GM23338 (cell line): ENCODE results near the gene CRADD. TPM values are rescaled to one million over a fixed set of nuclear protein-coding genes. Genes with fewer than 3 reads are reported as not detected.

ENCODE experiments used
- ATAC-seq: fragments of 200-7000 bp; cut with Tn5 transposase; 3 replicates; pipeline ENCODE4 v1.9.1; 2020
- DNase-seq: peaks from one replicate; pipeline ENCODE4 v3.0.0-alpha.2; 2015; ENCODE audit warnings: low spot score
- H2AFZ ChIP-seq: fragments of 200-600 bp; sonication (generic); 2 replicates; pipeline ENCODE4 v1.8.0; 2016; ENCODE audit warnings: antibody characterized with exemption, mild to moderate bottlenecking, moderate library complexity
- H3F3A ChIP-seq: fragments of 200-600 bp; sonication (generic); replicated peaks from 2 replicates; pipeline ENCODE4 v1.8.0; 2017; ENCODE audit warnings: antibody characterized with exemption, mixed run types, low read depth
- H3K27ac ChIP-seq: fragments of 200-600 bp; sonication (generic); 2 replicates; pipeline ENCODE4 v1.6.1; 2016; ENCODE audit warnings: low read depth
- H3K27me3 ChIP-seq: fragments of 200-600 bp; sonication (generic); 2 replicates; pipeline ENCODE4 v1.8.0; 2016; ENCODE audit warnings: mild to moderate bottlenecking, mixed run types, moderate library complexity; ENCODE audit not compliant: insufficient read depth
- H3K36me3 ChIP-seq: fragments of 200-600 bp; sonication (generic); 2 replicates; pipeline ENCODE4 v1.8.0; 2016; ENCODE audit warnings: mild to moderate bottlenecking; ENCODE audit not compliant: insufficient read depth
- H3K4me1 ChIP-seq: fragments of 200-600 bp; sonication (generic); 2 replicates; pipeline ENCODE4 v1.8.0; 2016; ENCODE audit warnings: mild to moderate bottlenecking, moderate library complexity; ENCODE audit not compliant: insufficient read depth
- H3K4me2 ChIP-seq: fragments of 200-600 bp; sonication (generic); 2 replicates; pipeline ENCODE4 v1.7.1; 2017; ENCODE audit warnings: mixed run types
- H3K4me3 ChIP-seq: fragments of 200-600 bp; sonication (generic); 2 replicates; pipeline ENCODE4 v1.6.1; 2016; ENCODE audit warnings: mixed run types
- H3K79me2 ChIP-seq: fragments of 200-600 bp; sonication (generic); replicated peaks from 2 replicates; pipeline ENCODE4 v1.8.0; 2017; ENCODE audit warnings: mild to moderate bottlenecking; ENCODE audit not compliant: insufficient read depth
- H3K9me2 ChIP-seq: fragments of 200-600 bp; sonication (generic); 2 replicates; pipeline ENCODE4 v1.8.0; 2017; ENCODE audit not compliant: insufficient read depth
- H4K20me1 ChIP-seq: fragments of 200-600 bp; sonication (generic); replicated peaks from 2 replicates; pipeline ENCODE4 v1.8.0; 2017; ENCODE audit warnings: mild to moderate bottlenecking; ENCODE audit not compliant: insufficient read depth
- H3K27ac Mint-ChIP-seq: 2 replicates; pipeline ENCODE4 v1.8.0; 2020; ENCODE audit warnings: inconsistent platforms, mild to moderate bottlenecking, moderate library complexity, mixed read lengths
- H3K27me3 Mint-ChIP-seq: 3 replicates; pipeline ENCODE4 v1.8.0; 2022; ENCODE audit warnings: low read depth, mild to moderate bottlenecking, moderate library complexity, mixed read lengths, inconsistent platforms; ENCODE audit not compliant: insufficient read depth, poor library complexity
- H3K36me3 Mint-ChIP-seq: 3 replicates; pipeline ENCODE4 v1.8.0; 2021; ENCODE audit warnings: low read depth, mild to moderate bottlenecking, inconsistent platforms, moderate library complexity, mixed read lengths
- H3K4me1 Mint-ChIP-seq: 3 replicates; pipeline ENCODE4 v1.8.0; 2020; ENCODE audit warnings: mild to moderate bottlenecking, inconsistent platforms, mixed read lengths
- H3K4me3 Mint-ChIP-seq: 3 replicates; pipeline ENCODE4 v1.8.0; 2021; ENCODE audit warnings: moderate library complexity, mild to moderate bottlenecking, inconsistent platforms, mixed read lengths
- H3K9me3 Mint-ChIP-seq: 3 replicates; pipeline ENCODE4 v1.8.0; 2020; ENCODE audit warnings: moderate library complexity, mild to moderate bottlenecking, inconsistent platforms, mixed read lengths
- CREB1 ChIP-seq: fragments of 250-450 bp; sonication (Bioruptor Pico); IDR thresholded peaks from 2 replicates; pipeline ENCODE4 v1.5.0; 2020; ENCODE audit warnings: low read depth, mild to moderate bottlenecking, moderate library complexity
- CTCF ChIP-seq, 2 experiments: fragments of 200-600 bp in 1 of 2; sonication (generic) in 1 of 2; conservative IDR thresholded peaks; 2 replicates each; pipeline versions ENCODE4 v1.5.1 to v1.6.1; 2016 to 2017; ENCODE audit warnings: antibody characterized with exemption in 2 of 2, low read depth in 2 of 2, mild to moderate bottlenecking in 2 of 2, moderate library complexity in 1 of 2
- ETS1 ChIP-seq: IDR thresholded peaks from 2 replicates; pipeline ENCODE4 v1.6.1; 2016; ENCODE audit warnings: antibody characterized with exemption
- JUNB ChIP-seq: IDR thresholded peaks from one replicate; pipeline ENCODE4 v1.6.1; 2016; ENCODE audit warnings: antibody characterized with exemption; ENCODE audit not compliant: unreplicated experiment
- NANOG ChIP-seq: IDR thresholded peaks from 2 replicates; pipeline ENCODE4 v1.6.1; 2016; ENCODE audit warnings: antibody characterized with exemption, borderline replicate concordance
- POLR2AphosphoS5 ChIP-seq: IDR thresholded peaks from 2 replicates; pipeline ENCODE4 v1.6.1; 2016; ENCODE audit warnings: antibody characterized with exemption, low read depth
- REST ChIP-seq: IDR thresholded peaks from one replicate; pipeline ENCODE4 v1.6.1; 2018; ENCODE audit warnings: antibody characterized with exemption; ENCODE audit not compliant: unreplicated experiment
- STAT1 ChIP-seq: IDR thresholded peaks from one replicate; pipeline ENCODE4 v1.6.1; 2016; ENCODE audit warnings: antibody characterized with exemption; ENCODE audit not compliant: unreplicated experiment
- ZNF114 ChIP-seq: fragments of 250-450 bp; sonication (Bioruptor Pico); IDR thresholded peaks from 2 replicates; pipeline ENCODE4 v1.5.0; 2020; ENCODE audit warnings: mild to moderate bottlenecking, moderate library complexity
- ZNF331 ChIP-seq: fragments of 250-450 bp; sonication (Bioruptor Pico); IDR thresholded peaks from 2 replicates; pipeline ENCODE4 v1.5.0; 2020; ENCODE audit warnings: low read depth, mild to moderate bottlenecking, moderate library complexity
- ZNF462 ChIP-seq: fragments of 250-450 bp; sonication (Bioruptor Pico); IDR thresholded peaks from 2 replicates; pipeline ENCODE4 v1.5.0; 2020; ENCODE audit warnings: mild to moderate bottlenecking, moderate library complexity
- polyA plus RNA-seq: library from polyadenylated mRNA; unstranded; fragments of >200 nt; fragmentation: Nextera tagmentation; extraction: Ambion mirVana; gene quantifications from 2 replicates; pipeline ENCODE4 v1.2.1, GENCODE V29; 2016
- total RNA-seq: library from RNA; depleted of rRNA; stranded (reverse); fragments of >200 nt; shearing (Covaris generic); gene quantifications from 2 replicates; pipeline ENCODE4 v1.2.3, GENCODE V29; 2014

CRADD gene
- total and polyA plus RNA-seq, 2 experiments from 2014 or later: 6.3 to 27.9 TPM

- TF ChIP-seq CTCF (conservative IDR thresholded peaks at IDR 0.05; ENCODE audit: low read depth in 2 of 2) (no peak), JUNB (no peak)
These were observed 101.1 kb downstream of the CRADD start (continued) for GRCh38 chr12:93778306-93778705.

- H3K9me3 Mint-ChIP-seq: no peaks in the 10 kb centered on the region
- H3K4me3 Mint-ChIP-seq: no peak overlapping the region
- no peaks in the 10 kb centered on the region for H3K36me3 Mint-ChIP-seq
- Histone ChIP-seq H3F3A (no peaks in the 10 kb centered on the region), H2AFZ (no peak overlapping the region), H3K27me3 (no peaks in the 10 kb centered on the region), H3K79me2 (no peaks in the 10 kb centered on the region), H3K27ac (no peak overlapping the region), H3K9me2 (no peaks in the 10 kb centered on the region), H3K36me3 (no peaks in the 10 kb centered on the region), H4K20me1 (no peaks in the 10 kb centered on the region), H3K4me1 (no peaks in the 10 kb centered on the region), H3K4me3 (no peak overlapping the region), H3K4me2 (no peak overlapping the region)
- peaks cover 9% of the 10 kb centered on the region; the same call in 2 of the 3 replicates for H3K4me1 Mint-ChIP-seq
- ATAC-seq: no peak
- peaks cover 2% of the 10 kb centered on the region for H3K27me3 Mint-ChIP-seq
- no peak for DNase-seq
- H3K27ac Mint-ChIP-seq: no peak overlapping the region
- TF ChIP-seq ZNF331 (CRISPR knock-in tag) (no peak), ZNF462 (CRISPR knock-in tag) (no peak), REST (no peak), CTCF (conservative IDR thresholded peaks at IDR 0.05; ENCODE audit: low read depth in 2 of 2) (no peak), CREB1 (CRISPR knock-in tag) (no peak), ZNF114 (CRISPR knock-in tag) (no peak), STAT1 (no peak), POLR2AphosphoS5 (no peak), ETS1 (no peak), NANOG (no peak)
These were observed 101.6 kb downstream of the CRADD start for GRCh38 chr12:93778766-93779165.
